ENCODE results near the gene CATSPER4.
A peak's percentile ranks its signal among the peaks of the same experiment; 100 is the strongest.

- TF ChIP-seq CTCF (conservative IDR thresholded peaks at IDR 0.05; ENCODE audit: low read depth in 2 of 2), result peak; percentile 69 to 92
- no peak for TF ChIP-seq EZH2 (IDR thresholded peaks at IDR 0.05; ENCODE audit: low read depth, unreplicated experiment)
- no peak for TF ChIP-seq EZH2phosphoT487 (IDR thresholded peaks at IDR 0.05; ENCODE audit: unreplicated experiment)
- peak; percentile 94 for TF ChIP-seq POLR2AphosphoS5 (IDR thresholded peaks at IDR 0.05; ENCODE audit: low read depth)
- no peak for TF ChIP-seq REST (IDR thresholded peaks at IDR 0.05; ENCODE audit: unreplicated experiment)
- TF ChIP-seq CREB1 (CRISPR knock-in tag; IDR thresholded peaks at IDR 0.05; ENCODE audit: low read depth), result peak; percentile 100
- TF ChIP-seq ZNF114 (CRISPR knock-in tag; IDR thresholded peaks at IDR 0.05), result no peak
- TF ChIP-seq ZNF331 (CRISPR knock-in tag; IDR thresholded peaks at IDR 0.05; ENCODE audit: low read depth), result 0 out of 2 replicates have a peak, but pooled peaks have one; percentile 24
- TF ChIP-seq JUNB (IDR thresholded peaks at IDR 0.05; ENCODE audit: unreplicated experiment), result no peak
- TF ChIP-seq STAT1 (IDR thresholded peaks at IDR 0.05; ENCODE audit: unreplicated experiment), result no peak
- TF ChIP-seq NANOG (IDR thresholded peaks at IDR 0.05; ENCODE audit: borderline replicate concordance), result 0 out of 2 replicates have a peak, but pooled peaks have one; percentile 21
- TF ChIP-seq, protein P1, sequence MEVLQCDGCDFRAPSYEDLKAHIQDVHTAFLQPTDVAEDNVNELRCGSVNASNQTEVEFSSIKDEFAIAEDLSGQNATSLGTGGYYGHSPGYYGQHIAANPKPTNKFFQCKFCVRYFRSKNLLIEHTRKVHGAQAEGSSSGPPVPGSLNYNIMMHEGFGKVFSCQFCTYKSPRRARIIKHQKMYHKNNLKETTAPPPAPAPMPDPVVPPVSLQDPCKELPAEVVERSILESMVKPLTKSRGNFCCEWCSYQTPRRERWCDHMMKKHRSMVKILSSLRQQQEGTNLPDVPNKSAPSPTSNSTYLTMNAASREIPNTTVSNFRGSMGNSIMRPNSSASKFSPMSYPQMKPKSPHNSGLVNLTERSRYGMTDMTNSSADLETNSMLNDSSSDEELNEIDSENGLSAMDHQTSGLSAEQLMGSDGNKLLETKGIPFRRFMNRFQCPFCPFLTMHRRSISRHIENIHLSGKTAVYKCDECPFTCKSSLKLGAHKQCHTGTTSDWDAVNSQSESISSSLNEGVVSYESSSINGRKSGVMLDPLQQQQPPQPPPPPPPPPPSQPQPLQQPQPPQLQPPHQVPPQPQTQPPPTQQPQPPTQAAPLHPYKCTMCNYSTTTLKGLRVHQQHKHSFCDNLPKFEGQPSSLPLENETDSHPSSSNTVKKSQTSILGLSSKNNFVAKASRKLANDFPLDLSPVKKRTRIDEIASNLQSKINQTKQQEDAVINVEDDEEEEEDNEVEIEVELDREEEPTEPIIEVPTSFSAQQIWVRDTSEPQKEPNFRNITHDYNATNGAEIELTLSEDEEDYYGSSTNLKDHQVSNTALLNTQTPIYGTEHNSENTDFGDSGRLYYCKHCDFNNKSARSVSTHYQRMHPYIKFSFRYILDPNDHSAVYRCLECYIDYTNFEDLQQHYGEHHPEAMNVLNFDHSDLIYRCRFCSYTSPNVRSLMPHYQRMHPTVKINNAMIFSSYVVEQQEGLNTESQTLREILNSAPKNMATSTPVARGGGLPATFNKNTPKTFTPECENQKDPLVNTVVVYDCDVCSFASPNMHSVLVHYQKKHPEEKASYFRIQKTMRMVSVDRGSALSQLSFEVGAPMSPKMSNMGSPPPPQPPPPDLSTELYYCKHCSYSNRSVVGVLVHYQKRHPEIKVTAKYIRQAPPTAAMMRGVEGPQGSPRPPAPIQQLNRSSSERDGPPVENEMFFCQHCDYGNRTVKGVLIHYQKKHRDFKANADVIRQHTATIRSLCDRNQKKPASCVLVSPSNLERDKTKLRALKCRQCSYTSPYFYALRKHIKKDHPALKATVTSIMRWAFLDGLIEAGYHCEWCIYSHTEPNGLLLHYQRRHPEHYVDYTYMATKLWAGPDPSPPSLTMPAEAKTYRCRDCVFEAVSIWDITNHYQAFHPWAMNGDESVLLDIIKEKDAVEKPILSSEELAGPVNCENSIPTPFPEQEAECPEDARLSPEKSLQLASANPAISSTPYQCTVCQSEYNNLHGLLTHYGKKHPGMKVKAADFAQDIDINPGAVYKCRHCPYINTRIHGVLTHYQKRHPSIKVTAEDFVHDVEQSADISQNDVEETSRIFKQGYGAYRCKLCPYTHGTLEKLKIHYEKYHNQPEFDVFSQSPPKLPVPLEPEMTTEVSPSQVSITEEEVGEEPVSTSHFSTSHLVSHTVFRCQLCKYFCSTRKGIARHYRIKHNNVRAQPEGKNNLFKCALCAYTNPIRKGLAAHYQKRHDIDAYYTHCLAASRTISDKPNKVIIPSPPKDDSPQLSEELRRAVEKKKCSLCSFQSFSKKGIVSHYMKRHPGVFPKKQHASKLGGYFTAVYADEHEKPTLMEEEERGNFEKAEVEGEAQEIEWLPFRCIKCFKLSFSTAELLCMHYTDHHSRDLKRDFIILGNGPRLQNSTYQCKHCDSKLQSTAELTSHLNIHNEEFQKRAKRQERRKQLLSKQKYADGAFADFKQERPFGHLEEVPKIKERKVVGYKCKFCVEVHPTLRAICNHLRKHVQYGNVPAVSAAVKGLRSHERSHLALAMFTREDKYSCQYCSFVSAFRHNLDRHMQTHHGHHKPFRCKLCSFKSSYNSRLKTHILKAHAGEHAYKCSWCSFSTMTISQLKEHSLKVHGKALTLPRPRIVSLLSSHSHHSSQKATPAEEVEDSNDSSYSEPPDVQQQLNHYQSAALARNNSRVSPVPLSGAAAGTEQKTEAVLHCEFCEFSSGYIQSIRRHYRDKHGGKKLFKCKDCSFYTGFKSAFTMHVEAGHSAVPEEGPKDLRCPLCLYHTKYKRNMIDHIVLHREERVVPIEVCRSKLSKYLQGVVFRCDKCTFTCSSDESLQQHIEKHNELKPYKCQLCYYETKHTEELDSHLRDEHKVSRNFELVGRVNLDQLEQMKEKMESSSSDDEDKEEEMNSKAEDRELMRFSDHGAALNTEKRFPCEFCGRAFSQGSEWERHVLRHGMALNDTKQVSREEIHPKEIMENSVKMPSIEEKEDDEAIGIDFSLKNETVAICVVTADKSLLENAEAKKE (CRISPR knock-in tag; IDR thresholded peaks at IDR 0.05), result no peak
Measured at GRCh38 chr1:26169669-26170471, 20.5 kb upstream of the CATSPER4 start, which contains the start of gene ZNF593.

Measured in GM23338 (cell line).